Measurements from ENCODE around the gene DYRK1A.

Gene DYRK1A

GRCh38 chr21:37507716-37508115, 141.1 kb downstream of the DYRK1A start:
- ChIA-PET CTCF (no interaction called here), POLR2A (no interaction called here)
- no peaks in the 10 kb centered on the region for H3K9me3 ChIP-seq (ENCODE audit: control insufficient read depth, insufficient read depth, low read depth, low read length)
- H3K4me1 ChIP-seq (ENCODE audit: control insufficient read depth, insufficient read depth, low read length): no peaks in the 10 kb centered on the region
- no peak overlapping the region for H3K27ac ChIP-seq (ENCODE audit: extremely low read depth, low read depth, low read length)
- TF ChIP-seq ZNF830 (tag by site-specific recombination; IDR thresholded peaks at IDR 0.05; ENCODE audit: low read depth) (no peak), ZFP3 (tag by site-specific recombination; IDR thresholded peaks at IDR 0.05; ENCODE audit: low read depth) (no peak), ZNF121 (tag by site-specific recombination; IDR thresholded peaks at IDR 0.05) (no peak), ZNF398 (tag by site-specific recombination; IDR thresholded peaks at IDR 0.05) (no peak), ZNF132 (tag by site-specific recombination; IDR thresholded peaks at IDR 0.05; ENCODE audit: borderline replicate concordance) (no peak), REST (tag by site-specific recombination; IDR thresholded peaks at IDR 0.05) (no peak), ZXDB (tag by site-specific recombination; IDR thresholded peaks at IDR 0.05) (no peak), INSM2 (tag by site-specific recombination; IDR thresholded peaks at IDR 0.05) (no peak), ZNF76 (tag by site-specific recombination; IDR thresholded peaks at IDR 0.05; ENCODE audit: borderline replicate concordance, low read depth) (no peak), ZNF335 (tag by site-specific recombination; conservative IDR thresholded peaks at IDR 0.05) (no peak), IKZF3 (tag by site-specific recombination; IDR thresholded peaks at IDR 0.05) (no peak), ZBTB48 (tag by site-specific recombination; IDR thresholded peaks at IDR 0.05) (no peak), ZNF704 (tag by site-specific recombination; IDR thresholded peaks at IDR 0.05) (no peak), GFI1B (tag by site-specific recombination; IDR thresholded peaks at IDR 0.05) (no peak)
- no peak overlapping the region for H3K4me3 ChIP-seq (ENCODE audit: low read depth, low read length)
- H3K36me3 ChIP-seq (ENCODE audit: control insufficient read depth in 2 of 2, insufficient read depth in 1 of 2, low read length in 2 of 2): peaks cover 58 to 86% of the 10 kb centered on the region in 2 experiments

GRCh38 chr21:37508341-37508740, 141.8 kb downstream of the DYRK1A start:
- TF ChIP-seq ZNF701 (tag by site-specific recombination; IDR thresholded peaks at IDR 0.05) (no peak), PRDM1 (tag by site-specific recombination; IDR thresholded peaks at IDR 0.05) (no peak), EGR2 (tag by site-specific recombination; IDR thresholded peaks at IDR 0.05; ENCODE audit: low read depth) (no peak), ZNF704 (tag by site-specific recombination; IDR thresholded peaks at IDR 0.05) (no peak), GLI4 (tag by site-specific recombination; IDR thresholded peaks at IDR 0.05) (no peak), ZNF148 (tag by site-specific recombination; IDR thresholded peaks at IDR 0.05; ENCODE audit: borderline replicate concordance) (no peak), ZNF2 (tag by site-specific recombination; IDR thresholded peaks at IDR 0.05) (no peak)
- TF ChIP-seq, protein P1, sequence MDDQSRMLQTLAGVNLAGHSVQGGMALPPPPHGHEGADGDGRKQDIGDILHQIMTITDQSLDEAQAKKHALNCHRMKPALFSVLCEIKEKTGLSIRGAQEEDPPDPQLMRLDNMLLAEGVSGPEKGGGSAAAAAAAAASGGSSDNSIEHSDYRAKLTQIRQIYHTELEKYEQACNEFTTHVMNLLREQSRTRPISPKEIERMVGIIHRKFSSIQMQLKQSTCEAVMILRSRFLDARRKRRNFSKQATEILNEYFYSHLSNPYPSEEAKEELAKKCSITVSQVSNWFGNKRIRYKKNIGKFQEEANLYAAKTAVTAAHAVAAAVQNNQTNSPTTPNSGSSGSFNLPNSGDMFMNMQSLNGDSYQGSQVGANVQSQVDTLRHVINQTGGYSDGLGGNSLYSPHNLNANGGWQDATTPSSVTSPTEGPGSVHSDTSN (CRISPR knock-in tag; IDR thresholded peaks at IDR 0.05): no peak
- CTCF ChIA-PET: interaction anchor here (0.7 kb wide), 1 partner anchor 281 kb away, joined by 4 read pairs; no protein-coding TSS in a partner anchor
- Histone ChIP-seq H3K36me3 (ENCODE audit: control insufficient read depth in 2 of 2, insufficient read depth in 1 of 2, low read length in 2 of 2) (peaks cover 52 to 92% of the 10 kb centered on the region in 2 experiments), H3K4me1 (ENCODE audit: control insufficient read depth, insufficient read depth, low read length) (no peaks in the 10 kb centered on the region), H3K27ac (ENCODE audit: extremely low read depth, low read depth, low read length) (no peak overlapping the region), H3K4me3 (ENCODE audit: low read depth, low read length) (no peak overlapping the region), H3K9me3 (ENCODE audit: control insufficient read depth, insufficient read depth, low read depth, low read length) (no peaks in the 10 kb centered on the region)
- POLR2A ChIA-PET: no interaction called here

All from HEK293 (cell line).